G401 (cell line): Measurements from ENCODE around the gene B3GALT2. TPM values are rescaled to one million over a fixed set of nuclear protein-coding genes. Genes with fewer than 3 reads are reported as not detected.

Experiments
- DNase-seq: peaks from one replicate; pipeline ENCODE4 v3.0.0-alpha.2; 2015; ENCODE audit warnings: low spot score
- in situ Hi-C: cut with HindIII; loops from 2 replicates; pipeline ENCODE4 v1.10.0; 2016; ENCODE audit warnings: low sequenced_read_pairs, mixed read lengths
- total RNA-seq: library from RNA; depleted of rRNA; stranded (reverse); fragments of >200 nt; shearing (Covaris generic); gene quantifications from 2 replicates; pipeline ENCODE4 v1.2.3, GENCODE V29; 2014

B3GALT2 gene
- total RNA-seq, 1 experiment from 2014 or later = not detected

GRCh38 chr1:193184776-193185175, 1.6 kb downstream of the B3GALT2 start:
- in situ Hi-C loops = no loop called here
- no peak for DNase-seq

- in situ Hi-C loops = no loop called here
- peak; percentile 67 for DNase-seq
These were observed 3.3 kb downstream of the B3GALT2 start for GRCh38 chr1:193183019-193183627.

GRCh38 chr1:193181985-193182384, 4.4 kb downstream of the B3GALT2 start:
- peak; percentile 92 for DNase-seq
- in situ Hi-C loops = no loop called here

GRCh38 chr1:193181536-193181935, 4.9 kb downstream of the B3GALT2 start:
- in situ Hi-C loops = no loop called here
- no peak for DNase-seq

- in situ Hi-C loops = no loop called here
- peak; percentile 79 for DNase-seq
These were observed 7.3 kb downstream of the B3GALT2 start for GRCh38 chr1:193179094-193179493.

GRCh38 chr1:193176788-193177187, 9.6 kb downstream of the B3GALT2 start:
- in situ Hi-C loops = no loop called here

GRCh38 chr1:193176113-193176512, 10.3 kb downstream of the B3GALT2 start:
- in situ Hi-C loops = no loop called here
- no peak for DNase-seq

More at GRCh38 chr1:193176788-193177187, 9.6 kb downstream of the B3GALT2 start:
- no peak for DNase-seq

GRCh38 chr1:193157360-193157759, 29.1 kb downstream of the B3GALT2 start:
- no peak for DNase-seq
- in situ Hi-C loops = no loop called here

- in situ Hi-C loops = no loop called here
These were observed 29.6 kb downstream of the B3GALT2 start for GRCh38 chr1:193156822-193157142.

GRCh38 chr1:193156117-193156821, 30.1 kb downstream of the B3GALT2 start:
- no peak for DNase-seq
- in situ Hi-C loops = no loop called here

More at GRCh38 chr1:193156822-193157142, 29.6 kb downstream of the B3GALT2 start:
- DNase-seq = no peak

- in situ Hi-C loops = no loop called here
- no peak for DNase-seq
These were observed 41.4 kb downstream of the B3GALT2 start for GRCh38 chr1:193144999-193145398.

GRCh38 chr1:193144361-193144938, 42.0 kb downstream of the B3GALT2 start:
- DNase-seq = no peak
- in situ Hi-C loops = no loop called here

GRCh38 chr1:193143285-193143684, 43.1 kb downstream of the B3GALT2 start:
- DNase-seq = peak; percentile 14
- in situ Hi-C loops = no loop called here

GRCh38 chr1:193142409-193142808, 44.0 kb downstream of the B3GALT2 start:
- DNase-seq = no peak
- in situ Hi-C loops = no loop called here

- in situ Hi-C loops = no loop called here
- no peak for DNase-seq
These were observed 44.6 kb downstream of the B3GALT2 start for GRCh38 chr1:193141804-193142203.

- DNase-seq = no peak
- in situ Hi-C loops = no loop called here
These were observed 46.2 kb downstream of the B3GALT2 start for GRCh38 chr1:193140254-193140653.

GRCh38 chr1:193131266-193131860, 55.0 kb downstream of the B3GALT2 start:
- in situ Hi-C loops = no loop called here
- DNase-seq = no peak
